Measurements from ENCODE around the gene PCDHA6.

GRCh38 chr5:140822281-140822629 is 5.5 kb upstream of the PCDHA6 start:
- TF ChIP-seq USF1 (IDR thresholded peaks at IDR 0.05; ENCODE audit: borderline replicate concordance, low read depth) (no peak), CTCF (IDR thresholded peaks at IDR 0.05) (no peak), FOXJ3 (CRISPR knock-in tag; IDR thresholded peaks at IDR 0.05) (no peak), IRF3 (IDR thresholded peaks at IDR 0.05; ENCODE audit: low read depth, low read length) (no peak), NRF1 (IDR thresholded peaks at IDR 0.05; ENCODE audit: low read depth, low read length) (no peak), MAX (IDR thresholded peaks at IDR 0.05; ENCODE audit: low read depth) (no peak), RFX5 (IDR thresholded peaks at IDR 0.05; ENCODE audit: low read length) (no peak), EP300 (IDR thresholded peaks at IDR 0.05; ENCODE audit: borderline replicate concordance in 1 of 2, low read depth in 1 of 2, low read length in 1 of 2) (no peak), TAF1 (IDR thresholded peaks at IDR 0.05; ENCODE audit: borderline replicate concordance, low read depth, low read length) (no peak), CHD2 (IDR thresholded peaks at IDR 0.05; ENCODE audit: low read length, partially characterized antibody) (no peak), POLR2AphosphoS5 (IDR thresholded peaks at IDR 0.05; ENCODE audit: low read depth, low read length) (no peak), TEAD4 (IDR thresholded peaks at IDR 0.05; ENCODE audit: borderline replicate concordance, insufficient read depth) (no peak), NFIC (IDR thresholded peaks at IDR 0.05; ENCODE audit: borderline replicate concordance) (no peak), RAD21 (IDR thresholded peaks at IDR 0.05; ENCODE audit: low read length) (no peak)
